Suprapubic skin (tissue), 3 donors: ENCODE data around the gene GPR183.

ENCODE experiments used
- CTCF ChIP-seq, 2 donors: fragments of 200-600 bp in 1 of 2; fragments of 450-650 bp in 1 of 2; sonication (generic) in 1 of 2; IDR thresholded peaks; one replicate each; pipeline ENCODE4 v1.5.1; 2016 to 2019; ENCODE audit warnings: antibody characterized with exemption in 2 of 2, mild to moderate bottlenecking in 1 of 2, moderate library complexity in 1 of 2
- EP300 ChIP-seq: sonication (generic); formaldehyde crosslinking; IDR thresholded peaks from one replicate; pipeline ENCODE4 v1.6.1; 2017; ENCODE audit warnings: antibody characterized with exemption

DNA sequence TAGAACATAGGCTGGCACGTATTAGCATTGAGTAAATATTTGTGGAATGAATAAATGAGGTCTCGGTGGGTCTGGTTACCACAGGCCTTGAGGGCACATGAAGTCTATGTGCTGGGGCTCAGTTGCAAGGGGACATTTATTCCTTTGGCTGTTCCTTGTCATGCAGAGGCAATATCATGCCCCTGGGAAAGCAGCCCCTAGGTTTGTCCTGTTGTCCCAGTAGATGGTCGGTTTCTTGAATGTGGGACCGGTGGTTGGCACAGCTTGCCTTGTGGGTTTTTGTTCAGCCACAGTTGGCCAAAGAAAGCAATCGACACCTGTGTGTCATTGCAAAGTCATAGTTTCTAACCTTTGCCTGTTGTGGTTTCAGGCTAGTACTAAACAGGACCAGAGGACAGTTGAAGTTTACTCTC lies 24.7 kb upstream of the GPR183 start:
- no peak for TF ChIP-seq CTCF (IDR thresholded peaks at IDR 0.05)
- TF ChIP-seq EP300, result no peak
